Amygdala (tissue), 56 donors: ENCODE data around the gene EXOSC10.
"Not testable (repeated sequence)": the region's sequence is repeated elsewhere in the genome, so short reads cannot be mapped to it uniquely, and the experiment has no call there.

Experiments used
- DNase-seq, 56 donors: peaks; one replicate each; lab custom pipeline; 2025; lab: John Stamatoyannopoulos, UW

Gene EXOSC10

DNA sequence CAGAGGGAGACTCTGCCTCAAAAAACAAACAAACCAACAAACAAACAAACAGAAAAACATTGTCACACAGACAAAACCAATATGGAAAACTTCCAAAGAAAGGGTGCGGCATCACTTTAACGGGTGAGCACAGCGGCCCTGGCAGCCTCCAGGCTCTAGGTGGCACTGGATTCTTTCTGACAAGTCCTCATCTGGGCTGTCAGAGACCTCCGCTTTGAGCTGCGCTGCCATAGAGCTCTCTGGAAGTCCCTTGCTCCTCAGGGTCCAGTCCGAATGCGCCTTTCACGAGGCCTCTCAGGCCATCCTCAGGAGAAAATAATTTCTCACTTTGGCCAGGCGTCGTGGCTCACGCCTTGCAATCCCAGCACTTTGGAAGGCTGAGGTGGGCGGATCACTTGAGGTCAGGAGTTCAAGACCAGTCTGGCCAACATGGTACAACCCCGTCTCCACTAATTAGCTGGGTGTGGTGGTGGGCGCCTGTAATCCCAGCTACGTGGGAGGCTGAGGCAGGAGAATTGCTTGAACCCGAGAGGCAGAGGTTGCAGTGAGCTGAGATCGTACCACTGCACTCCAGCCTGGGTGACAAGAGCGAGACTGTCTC is 35.6 kb downstream of the EXOSC10 start:
- peak in 1 of 56 donors; percentile 12 for DNase-seq

DNA sequence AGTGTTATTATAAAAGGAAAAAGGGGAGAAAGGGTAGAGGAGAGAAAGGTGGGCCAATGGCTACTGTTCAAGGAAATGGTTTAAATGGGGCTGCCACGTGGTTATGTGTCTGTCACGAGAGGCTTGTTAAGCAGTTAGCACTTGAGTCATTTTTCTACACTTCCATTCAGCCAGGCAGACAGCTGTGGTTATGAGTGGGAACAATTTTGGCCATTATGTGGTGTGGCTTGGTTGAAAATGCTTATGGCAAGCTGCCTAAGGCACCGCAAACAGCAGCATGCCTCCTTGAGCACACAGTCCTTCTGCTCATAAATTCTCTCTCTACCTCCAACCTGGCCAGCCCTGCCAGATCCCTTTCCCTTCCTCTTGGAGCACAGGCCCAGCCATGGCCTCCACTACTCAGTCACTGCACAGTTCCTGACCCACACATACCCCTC is 36.7 kb downstream of the EXOSC10 start:
- DNase-seq, result peak in 2 of 56 donors; percentile 28 to 36

DNA sequence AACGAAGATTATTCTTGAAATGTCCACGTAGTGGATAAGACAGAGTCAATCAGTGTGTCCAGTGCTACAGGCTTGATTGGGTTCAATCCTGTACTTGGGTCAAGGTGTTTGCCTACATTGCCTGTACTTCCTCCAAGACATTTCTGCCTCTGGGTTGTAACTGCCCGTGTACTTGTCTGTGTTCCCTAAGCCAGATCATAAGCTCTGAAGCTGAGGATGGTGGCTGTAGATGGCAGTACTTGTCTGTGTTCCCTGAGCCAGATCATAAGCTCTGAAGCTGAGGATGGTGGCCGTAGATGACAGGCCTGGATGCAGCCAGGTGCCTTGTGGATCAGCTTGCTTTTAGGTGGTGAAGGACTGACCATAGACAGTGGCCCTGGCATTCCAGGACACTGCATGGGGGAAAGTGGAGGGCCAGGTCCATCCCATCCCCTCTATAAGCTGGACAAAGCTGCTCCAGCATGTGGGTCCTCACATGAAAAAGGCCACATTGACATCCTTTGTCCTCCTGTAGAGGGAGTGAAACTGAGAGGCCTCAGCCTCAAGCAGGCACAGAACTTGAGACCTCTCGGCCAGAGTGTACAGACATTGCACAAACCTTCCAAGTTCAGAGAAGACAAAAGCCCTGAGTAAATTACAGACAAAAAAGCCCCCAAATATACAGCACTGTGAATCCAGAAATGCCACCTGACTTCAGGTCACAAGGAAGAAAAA is 37.9 kb downstream of the EXOSC10 start:
- DNase-seq, result no peak

DNA sequence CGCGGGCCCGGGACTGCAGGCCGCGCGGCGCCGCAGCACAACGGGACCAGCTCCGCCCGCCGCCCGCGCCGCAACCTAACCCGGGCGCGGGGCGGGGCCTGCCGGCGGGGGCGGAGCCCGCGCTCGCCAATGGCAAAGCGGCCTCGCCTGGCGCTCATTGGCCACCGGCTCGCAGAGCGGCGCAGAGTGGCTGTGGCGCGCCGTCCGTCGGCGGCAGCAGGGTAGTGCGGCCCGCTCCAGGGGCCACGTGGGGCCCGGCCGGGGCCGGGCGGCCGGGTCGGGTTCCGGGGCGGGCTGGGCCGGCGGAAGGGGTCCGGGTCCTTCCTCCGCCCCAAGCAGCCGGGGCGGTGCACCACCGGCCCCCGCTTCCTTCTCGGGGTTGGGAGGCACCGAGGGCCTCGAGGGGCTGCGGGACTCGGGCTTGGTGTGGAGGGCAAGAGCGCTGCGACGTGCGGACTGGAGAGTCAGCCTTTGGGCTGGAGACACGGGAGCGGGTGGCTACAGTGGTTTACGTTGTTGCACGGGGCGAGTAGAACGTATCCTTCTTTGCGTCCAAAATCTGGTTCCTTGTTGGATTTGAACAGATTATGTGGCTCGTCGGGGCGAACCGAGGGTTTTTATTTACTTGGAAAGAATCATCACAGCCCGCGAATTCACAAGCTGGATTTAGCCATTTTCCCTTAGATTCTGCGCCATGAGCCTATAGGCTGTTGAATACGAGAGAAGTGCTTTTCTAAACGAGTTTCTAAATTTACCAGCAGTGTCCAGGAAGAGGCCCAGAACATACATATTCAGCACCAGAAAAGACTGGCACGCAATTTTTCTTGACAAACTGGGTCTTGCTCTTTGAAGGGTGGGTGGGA is 39.5 kb downstream of the EXOSC10 start, which contains the start of gene SRM:
SRM (minus strand) TSS at position 51 of the 863 bp plus-strand sequence. CDS start 75 bp downstream, outside the sequence.
- DNase-seq, result peak; percentile 14 to 93 (median 76)

DNA sequence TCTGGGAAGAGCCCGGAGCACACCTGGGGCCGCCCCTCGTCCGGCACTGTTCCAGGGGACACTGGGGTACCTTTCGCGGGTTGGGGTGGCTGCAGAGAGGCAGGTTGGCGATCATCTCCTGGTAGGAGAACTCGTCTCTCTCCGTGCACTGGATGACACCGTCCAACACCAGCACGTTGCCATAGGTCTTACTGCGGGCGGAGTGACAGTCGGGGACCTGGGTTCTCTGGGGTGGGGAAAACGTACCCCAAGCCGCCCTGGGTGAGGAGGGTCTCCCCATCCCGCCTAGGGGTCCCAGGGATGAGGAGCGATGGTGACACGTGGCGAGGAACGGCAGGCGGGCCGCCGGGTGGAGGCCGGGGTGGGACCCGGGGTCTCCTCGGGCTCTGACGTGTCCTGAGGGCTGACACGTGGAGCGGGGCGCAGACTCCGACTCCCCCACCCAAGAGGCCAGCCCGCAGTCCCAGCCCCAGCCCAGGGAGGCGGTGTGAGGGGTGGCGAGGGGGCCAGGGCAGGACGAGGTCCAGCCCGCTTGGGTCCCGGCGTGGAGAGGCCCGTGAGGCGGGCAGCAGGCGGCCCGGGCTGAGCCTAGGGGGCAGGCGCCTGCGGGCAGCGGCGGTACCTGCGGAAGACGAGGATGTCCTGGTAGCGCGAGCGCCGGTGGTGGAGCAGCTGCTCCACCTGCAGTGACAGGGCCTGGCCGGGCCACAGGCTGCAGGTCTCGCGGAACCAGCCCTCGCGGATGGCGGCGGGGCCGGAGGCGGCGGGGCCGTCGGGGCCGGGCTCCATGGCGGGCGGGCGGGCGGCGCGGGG is 40.3 kb downstream of the EXOSC10 start:
- no peak for DNase-seq

DNA sequence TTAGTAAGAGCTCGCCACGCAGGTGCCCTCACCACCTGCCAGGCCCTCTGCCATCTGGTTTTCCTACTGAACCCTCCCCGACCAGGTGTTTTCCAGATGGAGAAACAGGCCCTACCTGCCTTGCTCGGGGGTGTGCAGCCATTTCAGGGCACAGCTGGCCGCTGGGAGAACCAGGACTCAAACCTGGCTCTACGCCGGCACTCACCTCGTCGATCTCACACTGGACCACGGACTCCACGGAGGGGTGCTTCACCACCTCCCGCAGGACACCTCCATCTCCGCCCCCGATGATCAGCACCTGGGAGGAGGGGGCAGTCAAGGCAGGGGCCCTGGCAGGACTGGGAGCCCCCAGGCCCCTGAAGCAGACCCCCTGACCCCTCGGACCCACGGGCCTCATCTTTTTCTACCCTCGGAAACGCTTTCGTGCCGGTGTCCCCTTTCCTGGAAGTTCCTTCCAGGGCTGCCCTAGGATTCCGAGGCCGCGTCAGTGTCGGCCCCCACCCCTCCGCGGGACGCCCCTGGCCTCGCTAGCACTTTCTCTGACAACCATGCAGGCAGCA is 41.0 kb downstream of the EXOSC10 start:
- no peak for DNase-seq

DNA sequence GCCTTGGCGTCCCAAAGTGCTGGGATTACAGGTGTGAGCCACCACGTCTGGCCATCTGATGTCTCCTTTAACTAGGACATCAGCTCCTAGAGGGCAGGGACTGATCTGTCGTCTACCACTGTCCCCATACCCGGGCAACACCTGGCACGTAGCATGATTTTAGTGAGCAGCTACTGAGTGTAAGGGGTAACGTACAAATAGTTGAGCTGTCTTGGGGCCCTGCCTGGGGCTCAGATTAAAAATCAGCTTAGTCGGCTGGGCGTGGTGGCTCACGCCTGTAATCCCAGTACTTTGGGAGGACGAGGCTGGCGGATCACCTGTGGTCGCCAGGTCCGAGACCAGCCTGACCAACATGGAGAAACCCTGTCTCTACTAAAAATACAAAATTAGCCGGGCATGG is 41.6 kb downstream of the EXOSC10 start:
- no peak for DNase-seq

DNA sequence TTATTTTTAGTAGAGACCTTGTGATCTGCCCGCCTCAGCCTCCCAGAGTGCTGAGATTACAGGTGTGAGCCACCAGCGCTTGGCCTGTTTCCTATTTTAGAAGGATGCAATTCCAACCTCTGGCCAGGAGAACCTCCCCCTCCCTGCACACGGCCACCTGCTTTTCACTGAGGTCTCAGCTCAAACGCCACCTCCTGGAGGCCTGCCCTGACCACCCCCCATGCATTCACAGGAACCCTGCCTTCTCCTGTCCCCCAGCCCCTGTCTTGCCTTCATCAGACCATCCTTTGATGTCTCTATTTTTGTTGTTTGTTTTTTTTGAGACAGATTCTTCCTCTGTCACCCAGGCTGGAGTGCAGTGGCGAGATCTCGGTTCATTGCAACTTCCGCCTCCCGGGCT is 42.2 kb downstream of the EXOSC10 start:
- DNase-seq, result no peak

DNA sequence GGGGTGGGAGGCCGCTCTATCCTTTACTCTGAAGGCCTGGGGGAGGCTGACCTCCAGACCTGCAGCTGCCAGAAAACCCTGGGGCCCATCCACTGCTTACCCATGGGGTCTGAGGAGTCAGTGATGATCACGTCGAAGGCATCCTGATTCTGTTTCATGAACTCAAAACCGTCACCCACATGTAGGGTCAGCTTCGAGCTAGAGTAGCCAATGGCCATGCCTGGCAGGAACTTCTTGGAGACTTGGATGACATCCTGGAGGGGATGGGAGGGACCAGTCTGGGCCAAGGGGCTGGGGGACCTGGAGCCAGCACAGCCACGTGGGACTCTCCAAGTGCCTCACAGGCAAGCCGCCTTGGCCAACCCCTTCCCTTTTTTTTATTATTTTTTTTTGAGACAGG is 43.2 kb downstream of the EXOSC10 start:
- DNase-seq, result no peak

DNA sequence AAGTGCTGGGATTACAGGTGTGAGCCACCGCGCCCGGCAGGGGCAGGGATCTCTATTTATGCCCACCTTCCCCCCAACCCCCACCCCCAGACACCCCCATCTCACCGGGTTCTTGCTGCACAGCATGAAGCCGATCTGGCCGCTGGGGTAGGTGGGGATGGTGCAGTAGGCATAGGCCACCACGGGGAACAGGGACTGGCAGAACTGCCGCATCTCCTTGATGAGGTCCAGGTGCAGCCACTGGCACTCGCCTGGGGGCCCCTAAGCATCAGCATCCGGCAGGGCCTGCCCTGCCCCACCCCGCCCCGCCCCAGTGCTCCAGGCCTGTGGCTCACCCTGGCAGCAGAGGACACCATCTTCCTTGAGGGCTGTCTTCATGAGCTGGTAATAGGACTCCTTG is 44.0 kb downstream of the EXOSC10 start:
- DNase-seq, result no peak

DNA sequence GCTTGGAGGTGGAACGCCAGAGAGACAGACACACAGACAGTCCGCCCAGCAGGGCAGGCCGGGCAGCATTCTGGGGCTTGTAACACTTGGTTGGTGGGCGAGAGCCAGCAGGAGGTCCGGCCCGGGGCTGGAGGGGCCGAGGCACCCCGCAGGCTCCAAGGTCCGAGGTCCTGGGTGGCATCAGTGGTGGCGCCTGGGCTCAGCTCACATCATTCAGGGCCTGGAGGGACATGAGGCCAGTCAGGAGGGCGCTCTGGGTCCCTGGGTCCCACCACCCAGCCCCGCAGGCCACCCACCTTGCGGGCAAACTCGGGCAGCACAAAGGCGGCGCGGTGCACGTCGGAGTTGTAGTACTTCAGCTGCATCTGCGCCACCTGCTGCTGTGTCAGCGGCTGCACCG is 45.0 kb downstream of the EXOSC10 start:
- no peak for DNase-seq

DNA sequence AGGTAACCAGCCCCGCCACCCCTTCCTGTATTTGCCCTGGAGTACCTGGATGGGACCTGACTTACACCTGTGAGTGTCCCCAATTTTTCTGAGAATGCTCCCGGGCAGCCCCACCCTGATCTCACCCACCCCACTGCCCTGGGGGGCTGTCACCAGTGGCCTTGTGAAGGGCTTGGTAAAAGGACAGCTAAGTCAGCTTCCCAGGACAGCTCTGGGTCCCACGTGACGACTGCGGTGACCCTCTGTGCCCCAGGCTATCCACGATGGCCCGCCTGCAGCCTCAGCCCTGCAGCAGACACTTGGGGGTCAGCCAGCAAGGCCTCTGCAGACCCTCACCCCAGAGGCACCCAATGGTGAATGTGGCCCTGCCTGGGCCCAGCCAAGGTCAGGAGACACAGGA is 45.5 kb downstream of the EXOSC10 start:
- no peak for DNase-seq

DNA sequence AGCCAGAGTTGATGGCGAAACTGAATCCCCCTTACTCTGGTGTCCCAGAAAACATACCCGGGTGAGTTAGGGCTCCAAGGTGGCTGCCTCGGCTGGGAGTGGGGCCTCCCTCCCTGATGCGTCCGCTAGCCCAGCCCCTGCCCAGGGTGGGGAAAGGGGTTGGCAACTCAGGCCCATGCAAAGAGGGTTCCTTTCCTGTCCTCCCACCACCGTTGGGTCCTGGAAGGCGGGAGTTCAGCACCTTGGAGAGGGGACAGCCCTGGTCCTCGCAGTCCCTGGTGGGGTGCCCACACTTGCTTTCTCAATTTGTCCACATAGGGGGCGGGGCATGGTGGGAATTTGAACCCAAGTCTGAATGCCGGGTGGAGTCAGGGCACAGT is 45.9 kb downstream of the EXOSC10 start:
- DNase-seq, result no peak

DNA sequence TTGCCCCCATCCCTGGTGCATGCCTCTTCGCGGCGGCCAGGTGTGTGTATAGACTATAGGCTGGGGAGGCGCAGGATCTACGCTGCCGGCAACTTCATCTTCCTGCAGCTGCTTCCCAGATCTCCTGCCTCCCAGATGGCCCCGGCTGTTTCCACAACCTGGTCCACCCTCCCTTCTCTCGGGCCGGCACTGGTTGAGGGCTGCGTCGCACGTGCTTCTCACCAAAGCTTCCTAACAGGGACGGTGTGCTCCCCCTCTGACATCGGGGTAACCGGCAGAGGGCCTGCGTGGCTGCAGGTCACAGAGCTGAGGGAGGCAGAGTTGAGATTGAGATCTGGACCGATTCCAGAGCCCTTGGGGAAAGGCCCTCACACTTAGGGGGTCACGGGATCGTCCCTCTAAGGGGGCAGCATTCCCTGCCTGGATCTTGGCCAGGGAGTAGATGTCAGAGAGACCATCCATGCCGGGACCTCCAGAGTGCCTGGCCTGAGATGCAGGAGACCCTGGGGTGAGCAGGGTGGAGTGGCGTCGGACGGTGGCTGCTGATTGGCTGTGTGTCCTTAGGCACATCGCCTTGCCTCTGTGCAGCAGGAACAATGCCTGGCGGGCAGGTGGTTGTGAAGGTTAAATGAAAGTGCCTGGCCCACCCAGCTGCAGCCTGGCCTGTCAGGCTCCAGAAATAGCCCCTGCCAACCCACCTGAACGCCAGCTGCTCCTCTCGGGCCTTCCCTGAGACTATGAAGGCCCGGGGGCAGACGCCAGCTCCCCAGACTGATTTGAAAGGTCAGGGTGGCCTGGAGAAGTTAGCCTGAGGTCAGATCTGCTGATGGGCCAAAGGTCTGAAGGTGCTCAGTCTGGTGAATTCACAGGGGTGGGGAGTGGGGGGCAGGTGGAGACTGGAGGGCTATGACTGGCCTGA is 46.6 kb downstream of the EXOSC10 start:
- no peak for DNase-seq

DNA sequence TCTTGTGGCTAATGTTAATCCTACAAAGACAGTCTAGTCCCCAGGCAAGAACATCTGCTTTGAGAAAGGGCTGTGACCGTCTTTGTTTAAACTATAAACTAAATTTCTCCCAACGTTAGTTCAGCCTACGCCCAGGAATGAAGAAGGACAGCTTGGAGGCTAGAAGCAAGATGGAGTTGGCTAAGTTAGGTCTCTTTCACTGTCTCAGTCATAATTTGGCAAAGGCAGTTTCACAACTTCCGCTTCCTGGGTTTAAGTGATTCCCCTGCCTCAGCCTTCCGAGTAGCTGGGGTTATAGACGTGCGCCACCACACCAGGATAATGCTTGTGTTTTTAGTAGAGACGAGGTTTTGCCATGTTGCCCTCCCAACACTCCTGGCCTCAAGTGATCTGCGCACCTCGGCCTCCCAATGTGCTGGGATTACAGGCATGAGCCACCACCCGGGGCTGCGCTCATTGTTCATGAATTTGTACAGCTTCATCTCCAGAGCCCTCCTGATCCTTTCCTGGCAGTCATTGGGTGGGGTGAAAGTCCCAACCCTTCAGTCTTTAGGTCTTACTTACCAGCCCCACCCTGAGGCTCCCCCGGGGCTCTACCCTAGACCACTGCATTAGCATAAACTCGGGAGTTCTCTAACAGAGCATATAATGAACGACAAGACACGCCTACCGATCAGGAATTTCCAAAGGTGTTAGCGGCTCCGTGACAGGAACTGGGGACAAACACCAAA is 47.7 kb downstream of the EXOSC10 start:
- DNase-seq, result no peak

DNA sequence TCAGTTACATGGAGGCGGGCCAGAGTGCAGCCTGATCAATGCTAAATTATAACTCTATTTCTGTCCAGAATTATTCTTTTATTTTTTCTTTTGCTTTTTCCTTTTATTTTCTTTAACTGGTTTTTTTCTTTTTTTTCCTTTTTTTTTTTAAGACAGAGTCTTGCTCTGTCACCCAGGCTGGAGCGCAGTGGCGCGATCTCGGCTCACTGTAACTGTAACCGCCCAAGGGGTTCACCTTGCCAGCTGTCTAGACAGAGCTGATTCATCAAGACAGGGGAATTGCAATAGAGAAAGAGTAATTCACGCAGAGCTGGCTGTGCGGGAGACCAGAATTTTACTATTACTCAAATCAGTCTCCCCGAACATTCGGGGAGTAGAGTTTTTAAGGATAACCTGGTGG is 48.5 kb downstream of the EXOSC10 start:
- not testable (repeated sequence) for DNase-seq

DNA sequence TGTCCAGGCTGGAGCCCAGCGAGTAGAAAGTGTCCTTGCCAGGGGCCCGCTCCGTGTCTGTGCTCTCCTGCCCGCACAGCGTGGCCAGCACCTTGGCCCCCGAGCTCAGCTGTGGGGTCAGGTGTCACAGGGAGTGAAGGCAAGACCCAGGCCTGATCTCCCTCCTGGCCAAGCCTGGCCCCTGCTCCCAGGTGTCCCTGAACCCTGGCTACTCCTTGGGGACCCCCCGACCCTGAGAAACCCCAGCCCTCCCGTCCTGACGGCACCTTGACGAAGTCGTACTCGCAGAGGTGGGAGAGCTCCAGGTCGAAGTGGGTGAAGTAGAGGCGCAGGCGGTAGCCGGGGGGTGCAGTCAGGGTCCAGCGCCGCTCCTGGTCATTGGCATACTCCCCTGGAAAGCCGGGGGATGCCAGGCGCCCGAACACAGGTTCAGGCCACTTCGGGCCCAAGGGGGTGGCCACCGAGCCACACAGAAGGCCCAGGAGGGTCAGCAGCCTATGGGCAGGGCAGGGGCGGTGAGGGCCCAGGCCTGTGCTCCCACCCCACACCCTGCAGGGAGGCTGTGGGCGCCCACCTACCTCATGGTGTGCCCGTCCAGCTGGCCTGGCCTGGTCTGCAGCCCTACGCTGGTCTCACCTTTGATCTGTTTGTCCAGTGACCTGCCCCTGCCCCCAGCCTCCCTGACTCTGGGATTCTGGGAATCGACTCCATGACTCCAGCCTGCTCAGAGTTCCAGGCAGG is 52.9 kb downstream of the EXOSC10 start, which contains the start of gene MASP2:
MASP2 (minus strand) TSS at position 615 of the 741 bp plus-strand sequence; CDS start at position 583, 32 bp downstream.
- DNase-seq, result no peak

DNA sequence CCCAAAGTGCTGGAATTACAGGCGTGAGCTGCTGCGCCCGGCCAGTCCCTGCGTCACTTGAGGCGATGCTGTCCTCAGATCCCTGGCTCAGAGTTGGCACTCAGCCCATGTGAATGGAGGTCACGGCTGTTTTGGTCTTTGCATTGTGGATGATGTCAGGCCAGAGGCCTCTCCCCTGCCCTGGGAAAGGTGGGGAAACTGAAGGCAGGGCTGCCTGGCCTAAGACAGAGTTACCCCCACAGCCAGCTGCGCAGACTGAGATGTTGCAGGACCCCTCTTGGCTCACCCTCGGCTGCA is 53.5 kb downstream of the EXOSC10 start:
- no peak for DNase-seq
